Neural crest cell (in vitro differentiated cells): ENCODE data around the gene LAMC3. TPM values are rescaled to one million over a fixed set of nuclear protein-coding genes. Genes with fewer than 3 reads are reported as not detected.

Experiments used
- DNase-seq: peaks from one replicate; pipeline ENCODE4 v3.0.0; 2021; ENCODE audit warnings: low read depth, mixed read lengths, low spot score
- H3K27ac Mint-ChIP-seq: one replicate; pipeline ENCODE4 v1.8.0; 2021; ENCODE audit warnings: mild to moderate bottlenecking, mixed read lengths; ENCODE audit not compliant: unreplicated experiment
- H3K27me3 Mint-ChIP-seq: 2 replicates; pipeline ENCODE4 v1.8.0; 2021; ENCODE audit warnings: low read depth, mild to moderate bottlenecking, mixed read lengths
- H3K36me3 Mint-ChIP-seq: 2 replicates; pipeline ENCODE4 v1.8.0; 2021; ENCODE audit warnings: low read depth, mild to moderate bottlenecking, mixed read lengths
- H3K4me1 Mint-ChIP-seq: 2 replicates; pipeline ENCODE4 v1.8.0; 2021; ENCODE audit warnings: mixed read lengths
- H3K4me3 Mint-ChIP-seq: one replicate; pipeline ENCODE4 v1.8.0; 2021; ENCODE audit warnings: mild to moderate bottlenecking, mixed read lengths
- H3K9me3 Mint-ChIP-seq: 2 replicates; pipeline ENCODE4 v1.8.0; 2021; ENCODE audit warnings: mixed read lengths
- total RNA-seq: library from RNA; stranded (reverse); gene quantifications from 2 replicates; pipeline ENCODE4 v1.2.1, GENCODE V29; 2021
- TF ChIP-seq, protein P1 (sequence below): fragments of 200-600 bp; sonication (generic); conservative IDR thresholded peaks from 2 replicates; pipeline ENCODE4 v1.5.0; 2021; ENCODE audit warnings: antibody characterized with exemption, mild to moderate bottlenecking

Gene LAMC3
- total RNA-seq, 1 donor from 2014 or later = 4.0 TPM

GRCh38 chr9:130970855-130971254, 38.1 kb upstream of the LAMC3 start:
- Mint-ChIP-seq H3K27me3 (peaks cover 8% of the 10 kb centered on the region), H3K4me1 (peaks cover 14% of the 10 kb centered on the region), H3K27ac (no peak overlapping the region), H3K9me3 (no peaks in the 10 kb centered on the region), H3K36me3 (no peaks in the 10 kb centered on the region), H3K4me3 (no peak overlapping the region)
- TF ChIP-seq, protein P1, sequence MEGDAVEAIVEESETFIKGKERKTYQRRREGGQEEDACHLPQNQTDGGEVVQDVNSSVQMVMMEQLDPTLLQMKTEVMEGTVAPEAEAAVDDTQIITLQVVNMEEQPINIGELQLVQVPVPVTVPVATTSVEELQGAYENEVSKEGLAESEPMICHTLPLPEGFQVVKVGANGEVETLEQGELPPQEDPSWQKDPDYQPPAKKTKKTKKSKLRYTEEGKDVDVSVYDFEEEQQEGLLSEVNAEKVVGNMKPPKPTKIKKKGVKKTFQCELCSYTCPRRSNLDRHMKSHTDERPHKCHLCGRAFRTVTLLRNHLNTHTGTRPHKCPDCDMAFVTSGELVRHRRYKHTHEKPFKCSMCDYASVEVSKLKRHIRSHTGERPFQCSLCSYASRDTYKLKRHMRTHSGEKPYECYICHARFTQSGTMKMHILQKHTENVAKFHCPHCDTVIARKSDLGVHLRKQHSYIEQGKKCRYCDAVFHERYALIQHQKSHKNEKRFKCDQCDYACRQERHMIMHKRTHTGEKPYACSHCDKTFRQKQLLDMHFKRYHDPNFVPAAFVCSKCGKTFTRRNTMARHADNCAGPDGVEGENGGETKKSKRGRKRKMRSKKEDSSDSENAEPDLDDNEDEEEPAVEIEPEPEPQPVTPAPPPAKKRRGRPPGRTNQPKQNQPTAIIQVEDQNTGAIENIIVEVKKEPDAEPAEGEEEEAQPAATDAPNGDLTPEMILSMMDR = no peak
- no peak for DNase-seq

GRCh38 chr9:130971294-130971849, 37.6 kb upstream of the LAMC3 start:
- DNase-seq = no peak
- Mint-ChIP-seq H3K9me3 (no peaks in the 10 kb centered on the region), H3K4me1 (peaks cover 14% of the 10 kb centered on the region), H3K27me3 (peaks cover 8% of the 10 kb centered on the region), H3K36me3 (no peaks in the 10 kb centered on the region), H3K4me3 (no peak overlapping the region), H3K27ac (peak overlapping the region; percentile 15)
- TF ChIP-seq, protein P1 = no peak

- Mint-ChIP-seq H3K4me3 (no peak overlapping the region), H3K4me1 (peaks cover 14% of the 10 kb centered on the region), H3K27me3 (peaks cover 8% of the 10 kb centered on the region), H3K36me3 (no peaks in the 10 kb centered on the region), H3K27ac (no peak overlapping the region), H3K9me3 (no peaks in the 10 kb centered on the region)
- no peak for DNase-seq
- TF ChIP-seq, protein P1 = no peak
These were observed 36.6 kb upstream of the LAMC3 start for GRCh38 chr9:130972277-130972956.

GRCh38 chr9:130972957-130973685, 35.9 kb upstream of the LAMC3 start:
- no peaks in the 10 kb centered on the region for H3K36me3 Mint-ChIP-seq
- peaks cover 14% of the 10 kb centered on the region for H3K4me1 Mint-ChIP-seq
- H3K4me3 Mint-ChIP-seq = no peak overlapping the region
- H3K9me3 Mint-ChIP-seq = no peaks in the 10 kb centered on the region
- TF ChIP-seq, protein P1 = no peak
- DNase-seq = no peak
- H3K27me3 Mint-ChIP-seq = peaks cover 8% of the 10 kb centered on the region
- H3K27ac Mint-ChIP-seq = no peak overlapping the region

DNA sequence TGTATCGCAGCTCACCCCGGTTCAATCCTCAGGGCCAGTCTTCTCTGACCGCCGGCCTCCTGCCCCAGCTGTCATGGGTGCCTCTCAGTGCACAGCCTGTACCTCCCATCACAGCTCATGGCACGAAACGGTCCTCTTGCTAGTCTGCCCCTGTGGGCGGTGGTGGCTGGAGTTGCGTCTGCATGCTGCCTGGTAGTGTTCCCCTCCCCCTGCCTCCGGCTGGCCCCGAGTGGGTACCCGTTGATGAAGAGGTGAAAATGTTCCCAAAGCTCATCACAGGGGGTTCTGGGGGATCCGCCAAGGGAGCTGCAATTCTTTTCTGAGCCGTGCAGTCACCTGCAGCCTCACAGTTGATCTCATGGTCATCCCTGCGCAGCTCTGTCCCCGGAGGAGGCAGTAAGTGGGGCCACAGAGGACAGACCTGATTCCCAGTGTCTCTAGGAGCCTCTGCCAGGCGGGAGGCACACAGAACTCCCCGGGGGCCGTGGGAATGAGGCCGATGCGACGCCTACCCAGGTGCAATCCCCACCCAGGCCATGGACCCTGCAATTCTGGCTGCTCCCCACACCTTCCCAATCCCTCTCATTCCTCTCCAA, 35.2 kb upstream of the LAMC3 start:
- no peak overlapping the region for H3K4me3 Mint-ChIP-seq
- peaks cover 8% of the 10 kb centered on the region for H3K27me3 Mint-ChIP-seq
- peaks cover 14% of the 10 kb centered on the region for H3K4me1 Mint-ChIP-seq
- H3K9me3 Mint-ChIP-seq = no peaks in the 10 kb centered on the region
- TF ChIP-seq, protein P1 = no peak
- H3K27ac Mint-ChIP-seq = no peak overlapping the region
- DNase-seq = no peak
- no peaks in the 10 kb centered on the region for H3K36me3 Mint-ChIP-seq
